HG02840 (cell line): ENCODE results near the gene SLC25A1.

Source experiments
- ATAC-seq: cut with Tn5 transposase; IDR thresholded peaks from one replicate; pipeline ENCODE4 v1.9.1; 2021; ENCODE audit warnings: mild to moderate bottlenecking, moderate library complexity, moderate number of reproducible peaks; ENCODE audit not compliant: unreplicated experiment, low FRiP score

SLC25A1 gene

GRCh38 chr22:19143967-19144400 is 34.6 kb downstream of the SLC25A1 start:
- no peak for ATAC-seq

- no peak for ATAC-seq
Observed at GRCh38 chr22:19143212-19143611, 35.3 kb downstream of the SLC25A1 start.

GRCh38 chr22:19142394-19142793 is 36.1 kb downstream of the SLC25A1 start:
- ATAC-seq = no peak

GRCh38 chr22:19139974-19140373 is 38.6 kb downstream of the SLC25A1 start:
- ATAC-seq = no peak

- ATAC-seq = no peak
Observed at GRCh38 chr22:19139001-19139356, 39.6 kb downstream of the SLC25A1 start.

DNA sequence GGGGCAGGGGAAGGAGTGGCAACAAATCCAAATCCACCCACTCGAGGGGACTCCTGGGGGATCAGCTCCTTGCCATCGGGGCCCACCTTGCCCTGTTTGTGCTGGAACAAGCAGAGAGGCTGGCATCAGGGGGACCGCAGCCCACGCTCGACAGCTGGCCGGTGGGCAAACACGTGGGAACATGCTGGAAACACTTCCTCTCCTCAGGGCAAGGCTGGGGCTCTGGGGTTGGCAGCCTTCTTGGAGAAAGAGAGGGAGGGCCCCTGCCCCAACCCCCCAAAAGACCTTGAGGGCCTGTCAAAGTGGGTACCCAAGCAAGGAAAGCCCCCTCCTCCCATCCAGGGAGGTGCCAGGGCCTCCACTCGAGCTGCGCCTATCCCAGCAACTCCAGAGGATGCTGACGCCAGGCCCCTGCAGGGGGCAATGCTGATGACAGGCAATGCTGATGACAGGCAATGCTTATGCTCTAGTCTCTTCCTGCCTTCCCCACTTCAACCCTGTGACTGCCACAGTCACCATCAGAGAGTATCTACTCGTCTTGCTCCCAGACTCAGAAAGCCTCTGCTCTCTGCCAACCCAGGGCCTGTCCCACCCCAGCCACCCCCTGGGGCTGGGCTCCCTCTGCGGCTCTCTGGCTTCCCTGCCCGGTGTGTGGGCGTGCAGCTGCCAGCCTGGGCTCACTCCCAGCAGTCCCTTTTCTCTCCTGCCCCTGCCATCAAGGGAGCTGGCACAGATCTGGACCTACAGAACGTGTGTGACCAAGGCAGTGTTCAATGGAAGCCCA is 40.1 kb downstream of the SLC25A1 start:
- no peak for ATAC-seq

GRCh38 chr22:19137384-19138216 is 40.9 kb downstream of the SLC25A1 start:
- no peak for ATAC-seq

DNA sequence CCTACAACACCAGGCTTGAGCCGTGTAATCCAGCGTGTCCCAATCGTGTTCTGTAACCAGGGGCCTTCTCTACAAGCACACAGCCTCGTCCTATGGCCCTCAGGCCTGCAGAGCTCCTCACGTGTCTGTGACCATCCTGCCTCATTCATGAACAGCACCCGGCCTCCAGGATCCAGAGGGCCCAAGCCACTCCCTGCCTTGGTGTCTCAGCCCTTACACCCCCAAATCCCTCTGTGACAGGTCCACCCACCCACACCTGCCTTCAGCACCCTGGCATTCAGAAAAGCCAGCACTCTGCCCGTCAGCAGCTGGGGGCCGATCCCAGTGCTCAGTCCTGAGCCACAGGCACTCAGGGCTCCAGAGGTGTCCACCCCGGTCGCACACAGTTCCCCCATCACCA is 41.6 kb downstream of the SLC25A1 start:
- ATAC-seq = no peak

GRCh38 chr22:19134874-19135273 is 43.7 kb downstream of the SLC25A1 start:
- no peak for ATAC-seq

GRCh38 chr22:19134176-19134831 is 44.2 kb downstream of the SLC25A1 start:
- ATAC-seq = no peak

DNA sequence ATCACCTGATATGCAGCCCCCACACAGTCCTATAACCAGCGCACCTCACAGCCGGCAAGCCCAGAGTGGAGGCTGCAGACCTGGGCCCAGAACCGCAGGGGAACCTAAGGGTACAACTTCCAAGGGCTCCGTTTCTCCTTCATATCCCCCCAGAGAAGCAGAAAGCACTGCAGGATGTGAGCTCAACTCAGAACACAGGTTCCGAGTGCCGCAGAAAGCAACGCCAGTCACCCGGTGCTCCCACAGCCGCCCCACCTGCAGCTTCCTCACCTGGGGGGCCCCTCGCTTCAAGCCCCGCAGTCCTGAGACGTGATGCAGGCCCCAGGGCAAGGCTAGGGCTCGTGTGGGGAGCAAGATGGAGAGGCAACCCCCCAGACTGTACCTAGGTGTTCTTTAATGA is 45.0 kb downstream of the SLC25A1 start:
- ATAC-seq = no peak

GRCh38 chr22:19132693-19133400 is 45.7 kb downstream of the SLC25A1 start:
- no peak for ATAC-seq

DNA sequence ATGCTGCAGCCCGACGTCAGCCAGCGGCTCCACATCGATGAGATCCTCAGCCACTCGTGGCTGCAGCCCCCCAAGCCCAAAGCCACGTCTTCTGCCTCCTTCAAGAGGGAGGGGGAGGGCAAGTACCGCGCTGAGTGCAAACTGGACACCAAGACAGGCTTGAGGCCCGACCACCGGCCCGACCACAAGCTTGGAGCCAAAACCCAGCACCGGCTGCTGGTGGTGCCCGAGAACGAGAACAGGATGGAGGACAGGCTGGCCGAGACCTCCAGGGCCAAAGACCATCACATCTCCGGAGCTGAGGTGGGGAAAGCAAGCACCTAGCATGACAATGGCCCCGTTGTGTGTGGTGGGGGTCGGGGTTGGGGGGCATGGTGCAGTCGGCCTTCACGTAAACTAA is 46.4 kb downstream of the SLC25A1 start:
- no peak for ATAC-seq

- ATAC-seq = no peak
Observed at GRCh38 chr22:19131685-19132015, 46.9 kb downstream of the SLC25A1 start.

- no peak for ATAC-seq
Observed at GRCh38 chr22:19130959-19131684, 47.4 kb downstream of the SLC25A1 start, which contains the start of gene TSSK2. TSSK2 (plus strand) TSS chr22:19131308; CDS start chr22:19131400, 92 bp downstream.

DNA sequence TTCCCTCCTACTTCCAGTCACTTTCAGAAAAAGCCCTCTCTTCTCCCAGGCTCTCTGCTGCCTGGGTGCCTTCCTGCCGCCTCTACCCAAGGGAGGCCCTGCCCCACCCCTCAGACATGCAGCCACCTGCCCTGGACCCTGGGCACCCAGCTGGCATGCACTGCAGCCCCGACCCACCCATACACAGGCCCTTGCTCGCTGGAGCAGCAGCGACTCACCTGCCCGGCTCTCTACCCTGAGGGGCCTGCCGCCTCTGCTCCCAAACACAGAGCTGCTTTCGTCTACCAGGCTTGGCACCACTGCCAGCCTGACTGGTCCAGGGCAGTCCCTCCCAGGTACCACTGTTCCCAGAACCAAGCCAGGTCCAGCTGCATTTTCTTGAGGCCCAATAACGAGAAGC is 48.7 kb downstream of the SLC25A1 start:
- ATAC-seq = no peak

DNA sequence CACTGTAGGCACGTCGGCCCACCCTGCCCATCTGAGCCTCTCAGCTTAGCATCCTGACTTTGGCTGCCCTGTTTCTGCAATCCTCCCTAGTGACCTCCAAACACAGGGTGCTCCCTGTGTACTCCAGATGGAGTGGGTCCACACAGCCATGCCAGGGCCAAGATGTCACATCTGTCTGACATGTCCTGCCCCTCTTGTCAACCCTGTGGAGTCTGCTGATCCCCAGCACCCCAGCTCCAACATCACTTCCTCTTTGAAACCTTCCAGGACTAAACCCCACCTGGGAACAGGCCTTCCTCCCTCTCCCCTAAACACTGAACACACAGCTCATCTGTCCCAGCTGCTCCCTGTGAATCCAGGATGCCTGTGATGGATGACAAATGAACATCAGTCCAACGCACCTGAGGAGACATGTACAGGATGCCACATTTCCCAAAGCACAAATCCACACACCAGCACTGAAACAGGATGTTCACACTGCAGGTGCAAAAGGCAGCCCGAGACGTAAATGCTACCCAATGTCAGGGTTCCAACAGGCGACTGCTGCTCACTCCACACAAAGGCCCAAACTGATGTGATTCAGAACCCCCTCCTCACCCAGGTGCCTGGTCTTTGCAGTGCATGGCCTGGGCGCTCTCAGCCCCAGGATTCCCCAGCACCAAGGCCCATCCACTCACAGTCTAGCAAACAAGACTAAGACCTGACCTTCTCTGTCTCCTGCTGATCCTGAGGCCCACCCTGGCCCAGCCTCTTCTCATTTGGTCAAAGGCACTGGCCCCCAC is 49.4 kb downstream of the SLC25A1 start:
- ATAC-seq = no peak

DNA sequence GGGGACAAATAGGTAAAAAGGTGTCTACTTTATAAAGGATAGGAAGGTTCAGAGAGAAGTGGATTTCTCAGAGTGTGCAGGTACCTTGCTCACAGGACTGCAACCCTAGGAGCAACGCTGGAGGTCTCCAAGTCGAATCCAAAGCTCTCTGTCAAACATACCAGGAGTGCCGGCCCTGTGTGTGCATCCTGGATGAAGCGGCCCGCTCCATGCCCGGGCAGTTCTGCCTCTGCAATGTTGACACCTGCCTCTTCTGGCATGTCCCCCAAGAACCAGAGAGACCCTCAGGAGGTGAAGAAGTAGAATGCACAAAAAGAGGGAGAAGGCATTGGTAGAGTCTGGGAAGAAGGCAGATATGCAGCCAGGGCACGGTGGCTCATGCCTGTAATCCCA is 50.5 kb downstream of the SLC25A1 start:
- no peak for ATAC-seq

DNA sequence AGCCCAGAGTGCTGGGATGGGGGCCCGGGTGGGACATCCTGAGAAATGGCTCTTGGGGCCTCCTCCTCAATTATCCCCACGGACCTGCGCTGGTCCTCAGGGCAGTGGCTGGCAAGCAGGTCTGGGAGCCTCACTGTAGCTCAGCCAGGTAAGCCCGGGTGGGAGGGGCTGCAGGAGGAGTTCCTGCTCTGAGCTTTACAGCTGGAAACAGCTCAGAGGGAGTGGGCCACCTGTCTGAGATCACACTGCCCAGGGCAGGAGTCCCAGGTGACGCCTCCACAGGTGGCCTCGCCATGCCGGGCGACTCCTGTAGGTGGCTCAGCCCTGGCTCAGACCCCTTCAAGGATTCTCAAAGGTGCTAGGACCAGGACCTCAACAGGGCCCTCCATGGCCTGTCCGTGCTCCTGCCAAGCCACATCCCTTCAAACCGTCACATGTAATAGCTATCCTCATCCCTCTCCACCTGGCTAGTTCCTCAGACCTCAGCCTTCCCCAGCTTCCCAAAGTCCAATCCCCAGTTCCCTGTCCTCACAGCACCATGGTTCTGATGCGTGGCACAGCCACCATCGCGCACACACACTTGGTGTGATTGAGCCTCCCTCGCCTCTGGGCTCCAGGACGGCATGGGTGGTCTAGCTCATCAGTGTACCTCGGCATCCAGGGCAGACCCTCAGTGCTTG is 51.1 kb downstream of the SLC25A1 start:
- ATAC-seq = no peak
